ENCODE data around the gene FMNL2.
"Not testable (repeated sequence)": the region's sequence is repeated elsewhere in the genome, so short reads cannot be mapped to it uniquely, and the experiment has no call there.

FMNL2 gene

GRCh38 chr2:152520759-152521158, 185.8 kb downstream of the FMNL2 start:
- H3K4me3 ChIP-seq (ENCODE audit: control insufficient read depth, low read depth, low read length): no peak overlapping the region
- no peak for DNase-seq (ENCODE audit: low read depth)
- TF ChIP-seq CTCF (conservative IDR thresholded peaks at IDR 0.05; ENCODE audit: control insufficient read depth, insufficient read depth, low read depth, low read length): no peak

GRCh38 chr2:152522446-152522845, 187.5 kb downstream of the FMNL2 start:
- DNase-seq (ENCODE audit: low read depth): peak; percentile 18
- not testable (repeated sequence) for H3K4me3 ChIP-seq (ENCODE audit: control insufficient read depth, low read depth, low read length)

- DNase-seq (ENCODE audit: low read depth): peak; percentile 91
- no peak for TF ChIP-seq CTCF (conservative IDR thresholded peaks at IDR 0.05; ENCODE audit: control insufficient read depth, insufficient read depth, low read depth, low read length)
- no peak overlapping the region for H3K4me3 ChIP-seq (ENCODE audit: control insufficient read depth, low read depth, low read length)
Observed at GRCh38 chr2:152523091-152523490, 188.1 kb downstream of the FMNL2 start.

GRCh38 chr2:152525277-152525838, 190.4 kb downstream of the FMNL2 start:
- no peak for TF ChIP-seq CTCF (conservative IDR thresholded peaks at IDR 0.05; ENCODE audit: control insufficient read depth, insufficient read depth, low read depth, low read length)
- DNase-seq (ENCODE audit: low read depth): peak; percentile 91
- no peak overlapping the region for H3K4me3 ChIP-seq (ENCODE audit: control insufficient read depth, low read depth, low read length)

- no peak overlapping the region for H3K4me3 ChIP-seq (ENCODE audit: control insufficient read depth, low read depth, low read length)
- DNase-seq (ENCODE audit: low read depth): no peak
- no peak for TF ChIP-seq CTCF (conservative IDR thresholded peaks at IDR 0.05; ENCODE audit: control insufficient read depth, insufficient read depth, low read depth, low read length)
Observed at GRCh38 chr2:152529420-152530115, 194.6 kb downstream of the FMNL2 start.

- no peak for TF ChIP-seq CTCF (conservative IDR thresholded peaks at IDR 0.05; ENCODE audit: control insufficient read depth, insufficient read depth, low read depth, low read length)
- DNase-seq (ENCODE audit: low read depth): no peak
- no peak overlapping the region for H3K4me3 ChIP-seq (ENCODE audit: control insufficient read depth, low read depth, low read length)
Observed at GRCh38 chr2:152532241-152532640, 197.3 kb downstream of the FMNL2 start.

- peak; percentile 23 for DNase-seq (ENCODE audit: low read depth)
- no peak for TF ChIP-seq CTCF (conservative IDR thresholded peaks at IDR 0.05; ENCODE audit: control insufficient read depth, insufficient read depth, low read depth, low read length)
- no peak overlapping the region for H3K4me3 ChIP-seq (ENCODE audit: control insufficient read depth, low read depth, low read length)
Observed at GRCh38 chr2:152534460-152535135, 199.6 kb downstream of the FMNL2 start.

Measured in fibroblast of mammary gland (primary cell).